H1 (cell line): ENCODE measurements around the gene ESRRB. TPM values are rescaled to one million over a fixed set of nuclear protein-coding genes. Genes with fewer than 3 reads are reported as not detected.

Source experiments
- CTCF ChIA-PET: fragments of 300-600 bp; sonication (Branson Sonifier 250); formaldehyde crosslinking; loops from one replicate; lab custom pipeline; 2021; ENCODE audit not compliant: partially characterized antibody; lab: Charles Lee
- POLR2A ChIA-PET: fragments of 300-600 bp; sonication (Branson Sonifier 250); formaldehyde crosslinking; loops from one replicate; lab custom pipeline; 2021; ENCODE audit warnings: inconsistent platforms; ENCODE audit not compliant: partially characterized antibody; lab: Charles Lee
- DNase-seq, 2 experiments: peaks; one replicate each; pipeline versions ENCODE4 v3.0.0 to v3.0.0-alpha.2; 2010 to 2022; ENCODE audit warnings: low spot score in 2 of 2, low read depth in 1 of 2, mixed read lengths in 1 of 2
- FAIRE-seq: peaks from 2 replicates; lab custom pipeline; 2011; peaks lifted over from hg19 to GRCh38; lab: Jason Lieb, UNC
- H2AFZ ChIP-seq: 2 replicates; pipeline ENCODE4 v1.8.1; 2012; ENCODE audit warnings: low read length, inconsistent platforms
- H2AK5ac ChIP-seq: 2 replicates; pipeline ENCODE4 v1.6.1; 2013; ENCODE audit warnings: low read depth, low read length
- H2BK120ac ChIP-seq: replicated peaks from 2 replicates; pipeline ENCODE3; 2013; ENCODE audit warnings: low read depth, low read length, inconsistent platforms
- H2BK12ac ChIP-seq: 2 replicates; pipeline ENCODE4 v1.6.1; 2013; ENCODE audit warnings: low read depth, low read length
- H2BK15ac ChIP-seq: 2 replicates; pipeline ENCODE4 v1.6.1; 2013; ENCODE audit warnings: low read length
- H2BK20ac ChIP-seq: 2 replicates; pipeline ENCODE4 v1.6.1; 2013; ENCODE audit warnings: low read length
- H2BK5ac ChIP-seq: 2 replicates; pipeline ENCODE4 v1.6.1; 2013; ENCODE audit warnings: low read depth, low read length
- H3K14ac ChIP-seq: 2 replicates; pipeline ENCODE4 v1.6.1; 2013; ENCODE audit warnings: inconsistent platforms; ENCODE audit not compliant: insufficient read length
- H3K18ac ChIP-seq: 2 replicates; pipeline ENCODE4 v1.6.1; 2013; ENCODE audit warnings: low read length; ENCODE audit errors: extremely low read depth
- H3K23ac ChIP-seq: 2 replicates; pipeline ENCODE4 v1.6.1; 2013; ENCODE audit warnings: inconsistent platforms; ENCODE audit not compliant: insufficient read length
- H3K23me2 ChIP-seq: 2 replicates; pipeline ENCODE4 v1.6.1; 2013; ENCODE audit warnings: low read depth, low read length
- H3K27ac ChIP-seq: 2 replicates; pipeline ENCODE4 v1.6.1; 2011; ENCODE audit warnings: low read depth, low read length, inconsistent platforms
- H3K27me3 ChIP-seq, 4 experiments: replicated peaks in 1 of 4; 1 replicate in 1 of 4; 2 replicates in 3 of 4; pipeline versions ENCODE4 v1.6.1 to v1.8.1; 2011 to 2013; ENCODE audit warnings: low read length in 3 of 4, mild to moderate bottlenecking in 3 of 4, inconsistent platforms in 2 of 4, mixed read lengths in 2 of 4, moderate library complexity in 1 of 4; ENCODE audit not compliant: control insufficient read depth in 3 of 4, insufficient read depth in 3 of 4; ENCODE audit errors: extremely low read depth in 1 of 4
- H3K36me3 ChIP-seq, 4 experiments: 2 replicates each; pipeline versions ENCODE4 v1.6.1 to v1.8.1; 2011 to 2013; ENCODE audit warnings: mild to moderate bottlenecking in 4 of 4, low read length in 3 of 4, moderate library complexity in 2 of 4, control low read depth in 1 of 4, inconsistent platforms in 1 of 4; ENCODE audit not compliant: insufficient read depth in 4 of 4, control insufficient read depth in 2 of 4
- H3K4ac ChIP-seq: replicated peaks from 2 replicates; pipeline ENCODE3; 2013; ENCODE audit warnings: low read length, low read depth, mixed read lengths, inconsistent platforms; ENCODE audit not compliant: insufficient read length
- H3K4me1 ChIP-seq, 4 experiments: replicated peaks in 1 of 4; 1 replicate in 1 of 4; 2 replicates in 3 of 4; pipeline versions ENCODE4 v1.6.1 to v1.8.1; 2011 to 2013; ENCODE audit warnings: low read length in 3 of 4, inconsistent platforms in 2 of 4, mixed read lengths in 1 of 4; ENCODE audit not compliant: insufficient read depth in 4 of 4, control insufficient read depth in 3 of 4
- H3K4me2 ChIP-seq, 2 experiments: 2 replicates each; pipeline versions ENCODE4 v1.6.1 to v1.8.1; 2011 to 2013; ENCODE audit warnings: low read depth in 2 of 2, low read length in 2 of 2, control low read depth in 1 of 2, inconsistent platforms in 1 of 2, mild to moderate bottlenecking in 1 of 2; ENCODE audit not compliant: insufficient read depth in 1 of 2
- H3K4me3 ChIP-seq, 4 experiments: fragments of 200-600, 300-600 bp in 1 of 4; sonication (generic), shearing (Covaris generic), sonication (Bioruptor Twin) in 1 of 4; 2 replicates each; pipeline versions ENCODE4 v1.5.1 to v1.8.1; 2011 to 2016; ENCODE audit warnings: low read length in 4 of 4, low read depth in 3 of 4, control low read depth in 2 of 4, inconsistent platforms in 2 of 4, mild to moderate bottlenecking in 2 of 4, mixed read lengths in 1 of 4, moderate library complexity in 1 of 4; ENCODE audit not compliant: insufficient read depth in 2 of 4; ENCODE audit errors: extremely low read depth in 1 of 4
- H3K56ac ChIP-seq: replicated peaks from 2 replicates; pipeline ENCODE3; 2013; ENCODE audit warnings: low read depth, mild to moderate bottlenecking, mixed read lengths, low read length, inconsistent platforms; ENCODE audit not compliant: insufficient read length
- H3K79me1 ChIP-seq: 2 replicates; pipeline ENCODE4 v1.6.1; 2013; ENCODE audit warnings: low read depth, low read length, control low read depth
- H3K79me2 ChIP-seq, 2 experiments: 2 replicates each; pipeline versions ENCODE4 v1.6.1 to v1.8.1; 2012 to 2013; ENCODE audit warnings: low read length in 2 of 2, mild to moderate bottlenecking in 2 of 2, inconsistent platforms in 1 of 2; ENCODE audit not compliant: insufficient read depth in 2 of 2, control insufficient read depth in 1 of 2
- H3K9ac ChIP-seq, 4 experiments: replicated peaks in 1 of 4; 1 replicate in 1 of 4; 2 replicates in 3 of 4; pipeline versions ENCODE4 v1.6.1 to v1.8.1; 2011 to 2013; ENCODE audit warnings: low read depth in 3 of 4, low read length in 3 of 4, control low read depth in 2 of 4, mild to moderate bottlenecking in 2 of 4, moderate library complexity in 2 of 4, inconsistent platforms in 1 of 4; ENCODE audit errors: extremely low read depth in 1 of 4
- H3K9me3 ChIP-seq, 2 experiments: 2 replicates each; pipeline versions ENCODE4 v1.6.1 to v1.8.1; 2012 to 2013; ENCODE audit warnings: mild to moderate bottlenecking in 2 of 2, moderate library complexity in 2 of 2, control low read depth in 1 of 2, inconsistent platforms in 1 of 2, low read depth in 1 of 2, low read length in 1 of 2, mixed read lengths in 1 of 2; ENCODE audit not compliant: insufficient read depth in 2 of 2
- H4K20me1 ChIP-seq, 2 experiments: replicated peaks in 1 of 2; 2 replicates each; pipeline versions ENCODE3 to v1.8.1; 2011 to 2013; ENCODE audit warnings: inconsistent platforms in 2 of 2, low read length in 2 of 2, mild to moderate bottlenecking in 1 of 2; ENCODE audit not compliant: insufficient read depth in 2 of 2, control insufficient read depth in 1 of 2
- H4K5ac ChIP-seq: 2 replicates; pipeline ENCODE4 v1.6.1; 2013; ENCODE audit warnings: low read length, low read depth, mixed read lengths, inconsistent platforms; ENCODE audit not compliant: insufficient read length
- H4K8ac ChIP-seq: 2 replicates; pipeline ENCODE4 v1.8.0; 2013; ENCODE audit warnings: mild to moderate bottlenecking, moderate library complexity, low read length, inconsistent platforms; ENCODE audit not compliant: insufficient read depth; ENCODE audit errors: extremely low read depth
- H4K91ac ChIP-seq: replicated peaks from 2 replicates; pipeline ENCODE3; 2013; ENCODE audit warnings: low read length, mixed read lengths, inconsistent platforms; ENCODE audit not compliant: insufficient read length
- ASH2L ChIP-seq: fragments of 200-600, 300-600 bp; sonication (generic); IDR thresholded peaks from one replicate; pipeline ENCODE4 v1.7.1; 2017; ENCODE audit warnings: low read length
- CBX8 ChIP-seq: fragments of 300-800, 300-1000 bp; sonication (generic); IDR thresholded peaks from 2 replicates; pipeline ENCODE4 v1.7.1; 2016; ENCODE audit warnings: low read depth, low read length, borderline replicate concordance
- GTF2F1 ChIP-seq: IDR thresholded peaks from 2 replicates; pipeline ENCODE4 v1.6.1; 2012; ENCODE audit warnings: low read depth, low read length, improper control_type of control experiment, borderline replicate concordance
- KDM1A ChIP-seq: fragments of 200-600, 300-600 bp; sonication (generic); IDR thresholded peaks from 2 replicates; pipeline ENCODE4 v1.7.1; 2016; ENCODE audit warnings: mild to moderate bottlenecking, low read length, borderline replicate concordance
- MAFK ChIP-seq: IDR thresholded peaks from 2 replicates; pipeline ENCODE4 v1.6.1; 2012; ENCODE audit warnings: low read depth, mild to moderate bottlenecking, improper control_type of control experiment, low read length
- RAD21 ChIP-seq, 2 experiments: IDR thresholded peaks in 1 of 2; conservative IDR thresholded peaks in 1 of 2; 2 replicates each; pipeline ENCODE4 v1.6.1; 2011; ENCODE audit warnings: low read depth in 2 of 2, low read length in 2 of 2, improper control_type of control experiment in 1 of 2, inconsistent platforms in 1 of 2, mild to moderate bottlenecking in 1 of 2, moderate library complexity in 1 of 2
- SIRT6 ChIP-seq: IDR thresholded peaks from one replicate; pipeline ENCODE4 v1.7.1; 2012; ENCODE audit warnings: low read length, inconsistent platforms
- TEAD4 ChIP-seq: IDR thresholded peaks from 2 replicates; pipeline ENCODE4 v1.6.1; 2012; ENCODE audit warnings: low read depth, low read length, inconsistent platforms, mixed read lengths
- YY1 ChIP-seq: IDR thresholded peaks from 2 replicates; pipeline ENCODE4 v1.6.1; 2011; ENCODE audit warnings: low read depth, mild to moderate bottlenecking, low read length
- ZNF274 ChIP-seq: IDR thresholded peaks from 2 replicates; pipeline ENCODE4 v1.7.0; 2012; ENCODE audit warnings: low read length, borderline replicate concordance; ENCODE audit errors: extremely low read depth
- WGBS, 2 experiments: shearing (Covaris generic) in 1 of 2; methylation state at CpG; one replicate each; pipeline versions ENCODE4 v1.1.6 to v1.1.7; 2013 to 2015; ENCODE audit warnings: low lambda C conversion rate in 2 of 2, mixed read lengths in 2 of 2, inconsistent platforms in 1 of 2, low coverage in 1 of 2, missing lambda C conversion rate in 1 of 2; ENCODE audit not compliant: insufficient replicate concordance in 2 of 2, insufficient coverage in 1 of 2, insufficient read length in 1 of 2; ENCODE audit errors: extremely low coverage in 1 of 2, missing lambda C conversion rate in 1 of 2; 5-methylcytosine and 5-hydroxymethylcytosine counted together
- polyA plus RNA-seq, 7 experiments: library from polyadenylated mRNA; depleted of rRNA in 3 of 7; stranded (reverse) in 5 of 7; unstranded in 2 of 7; fragments of >200 nt in 5 of 7; fragments of 200-250 nt in 2 of 7; gene quantifications; 1 replicate in 5 of 7; 2 replicates in 1 of 7; 4 replicates in 1 of 7; pipeline versions ENCODE4 v1.2.1 to v1.2.3, GENCODE V29; 2011 to 2013; ENCODE audit warnings: missing spikeins in 2 of 7, mixed read lengths in 2 of 7
- total RNA-seq: library from RNA; stranded (reverse); fragmentation: NEBNext Ultra II Directional; extraction: Animal tissue kit (Norgen Biotek cat#: 25700); gene quantifications from 2 replicates; pipeline ENCODE4 v1.2.1, GENCODE V29; 2021

Gene ESRRB
- total and polyA plus RNA-seq, 2 of the 8 experiments (the other 6 are each of a cell fraction or from before 2014, with no cell fraction given) = 0.29 to 0.45 TPM

GRCh38 chr14:76480426-76480825 lies 104.5 kb downstream of the ESRRB start:
- Histone ChIP-seq H3K9ac (no peak overlapping the region), H3K4me3 (no peak overlapping the region), H2AFZ (no peak overlapping the region), H3K79me1 (no peaks in the 10 kb centered on the region), H3K36me3 (no peaks in the 10 kb centered on the region), H3K27me3 (no peaks in the 10 kb centered on the region), H2BK15ac (no peak overlapping the region), H4K20me1 (no peaks in the 10 kb centered on the region), H3K4me2 (no peak overlapping the region), H3K4me1 (no peaks in the 10 kb centered on the region), H2BK5ac (no peak overlapping the region), H3K23me2 (no peaks in the 10 kb centered on the region), H3K9me3 (no peaks in the 10 kb centered on the region), H2BK120ac (no peak overlapping the region), H4K8ac (no peak overlapping the region), H2AK5ac (no peak overlapping the region), H3K14ac (no peak overlapping the region), H3K79me2 (no peaks in the 10 kb centered on the region), H3K4ac (no peak overlapping the region), H2BK20ac (no peak overlapping the region), H3K56ac (no peak overlapping the region), H2BK12ac (no peak overlapping the region), H3K27ac (no peak overlapping the region), H3K23ac (no peak overlapping the region), H4K5ac (no peak overlapping the region), H4K91ac (no peak overlapping the region), H3K18ac (no peak overlapping the region)
- no peak for DNase-seq
- 75% methylated on average over 1 of the region's 1 CpG; no CpG with 5 or more reads in 1 of the 2 experiments for WGBS, 2 experiments
- FAIRE-seq = no peak
- CTCF ChIA-PET = interaction anchor here (1.0 to 11.2 kb wide), 7 partner anchors 10 to 658 kb away, joined by 3 to 87 read pairs (median 4); no protein-coding TSS in a partner anchor
- POLR2A ChIA-PET = no interaction called here
- TF ChIP-seq TEAD4 (no peak), GTF2F1 (no peak), SIRT6 (no peak), ASH2L (no peak), RAD21 (IDR thresholded peaks at IDR 0.05 in 1 of 2, conservative IDR thresholded peaks at IDR 0.05 in 1 of 2; ENCODE audit: low read depth in 2 of 2, low read length in 2 of 2) (no peak), KDM1A (no peak), CBX8 (no peak), MAFK (no peak), ZNF274 (no peak), YY1 (no peak)
